KBM-7 (cell line): ENCODE results near the gene CDX1.

ENCODE experiments used
- DNase-seq: peaks from one replicate; pipeline ENCODE4 v3.0.0-alpha.2; 2015
- in situ Hi-C: fragments of 300-500 bp; cut with MboI; formaldehyde crosslinking; loops from 2 replicates; pipeline ENCODE4 v1.14.3; 2020; ENCODE audit warnings: low sequenced_read_pairs, low pct_unique_long_range_greater_than_20kb, mixed read lengths

The CDX1 gene

DNA sequence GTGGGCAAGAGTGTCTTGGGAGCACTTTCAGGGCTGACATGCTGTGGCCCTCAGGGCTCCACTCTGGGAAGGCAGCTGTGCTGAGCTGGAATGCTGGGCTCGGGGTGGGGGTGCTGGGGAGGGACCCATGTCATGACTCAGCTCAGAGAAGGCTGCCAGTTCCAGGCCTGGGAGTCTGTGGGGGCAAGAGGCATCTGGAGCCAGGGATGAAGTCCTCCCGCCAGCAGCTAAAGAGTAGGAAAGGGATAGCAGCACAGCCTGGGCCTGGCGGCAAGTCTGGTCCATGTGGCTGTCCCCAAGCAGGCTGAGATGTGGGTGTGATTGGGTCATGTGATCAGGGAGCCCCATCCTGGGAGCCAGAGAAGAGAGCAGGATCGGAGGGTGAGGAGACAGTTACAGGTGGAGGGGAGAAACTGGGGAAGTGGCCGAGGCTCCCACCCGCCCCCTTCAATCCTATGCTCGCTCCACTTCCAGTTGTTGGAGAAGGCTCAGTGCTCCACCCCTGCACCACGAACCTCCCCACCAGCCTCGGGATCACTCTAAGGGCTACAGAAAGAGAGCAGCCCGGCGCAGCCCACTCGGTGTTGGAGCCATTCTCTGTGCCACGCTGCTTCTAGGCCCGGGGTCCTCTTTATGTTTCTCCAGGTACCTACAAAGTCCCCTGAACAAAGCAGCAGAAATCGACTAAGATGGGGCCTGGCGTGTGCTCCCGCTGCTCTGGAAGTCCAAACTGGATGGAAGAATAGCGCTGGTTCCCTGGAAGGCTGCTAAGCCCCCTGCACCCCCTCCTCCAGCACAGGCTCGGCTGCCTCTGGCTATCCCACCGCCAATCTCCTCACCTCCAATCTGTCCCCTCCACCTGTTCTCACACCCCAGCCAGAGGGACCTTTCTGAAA lies 23.0 kb upstream of the CDX1 start:
- DNase-seq, result no peak
- in situ Hi-C loops, result no loop called here

DNA sequence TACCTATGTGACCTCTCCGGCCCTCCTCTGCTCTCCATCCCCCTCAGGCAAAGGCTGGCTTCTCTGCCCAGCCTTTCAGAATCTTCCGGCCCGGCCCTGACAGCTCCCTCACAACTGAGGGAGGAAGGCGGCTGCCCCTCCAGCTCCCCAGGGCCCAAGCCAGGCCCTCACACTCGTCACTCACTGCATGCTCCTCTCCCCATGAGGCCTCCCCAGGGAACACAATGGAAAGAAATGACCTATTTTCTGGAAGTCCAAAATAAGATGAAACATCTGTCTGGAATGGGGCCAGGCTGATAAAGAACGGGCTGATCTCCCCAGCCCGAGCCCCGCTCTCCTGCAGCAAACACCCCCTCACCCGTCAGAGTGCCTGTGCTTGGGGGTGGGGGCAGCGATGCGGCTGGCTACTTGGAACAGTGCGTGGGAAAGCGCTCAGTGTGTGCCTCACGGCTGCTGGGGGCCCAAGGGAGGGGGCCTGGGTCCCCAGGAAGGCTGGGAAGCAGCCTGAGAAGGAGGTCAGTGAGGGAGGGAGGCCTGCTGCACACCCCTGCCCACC lies 22.3 kb upstream of the CDX1 start:
- DNase-seq, result no peak
- in situ Hi-C loops, result no loop called here

DNA sequence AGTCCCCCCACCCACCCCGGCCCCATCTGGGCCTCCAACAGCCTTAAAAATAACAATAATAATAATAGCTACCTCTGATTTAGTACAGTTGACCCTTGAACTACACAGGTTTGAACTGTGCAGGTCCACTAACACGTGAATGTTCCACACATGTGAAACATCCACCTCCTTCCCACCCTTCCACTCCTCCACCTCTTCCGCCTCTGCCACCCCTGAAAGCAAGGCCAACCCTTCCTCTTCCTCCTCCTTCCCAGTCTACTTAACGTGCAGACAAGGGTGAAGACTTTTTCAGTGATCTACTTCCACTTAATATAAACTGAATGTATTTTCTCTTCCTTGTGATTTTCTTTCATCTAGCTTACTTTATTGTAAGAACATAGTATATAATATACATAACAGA lies 21.7 kb upstream of the CDX1 start:
- DNase-seq, result no peak
- in situ Hi-C loops, result no loop called here

DNA sequence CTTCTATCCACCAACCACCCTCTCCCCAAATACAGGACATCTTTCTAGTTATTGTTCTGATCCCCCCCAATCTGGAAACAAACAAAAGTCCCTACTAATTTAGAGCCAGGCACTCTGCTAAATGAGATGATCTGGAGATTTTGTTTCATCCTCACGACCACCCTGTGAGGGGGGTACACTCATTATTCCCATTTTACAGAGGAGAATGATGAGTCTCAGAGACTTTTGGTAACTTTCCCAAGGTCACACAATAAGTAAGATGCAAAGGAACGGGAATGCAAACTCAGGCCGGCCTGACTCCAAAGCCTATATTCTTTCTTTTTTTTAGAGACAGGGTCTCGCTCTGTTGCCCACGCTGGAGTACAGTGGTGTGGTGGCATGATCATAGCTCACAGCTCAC lies 20.3 kb upstream of the CDX1 start:
- in situ Hi-C loops, result no loop called here
- no peak for DNase-seq

DNA sequence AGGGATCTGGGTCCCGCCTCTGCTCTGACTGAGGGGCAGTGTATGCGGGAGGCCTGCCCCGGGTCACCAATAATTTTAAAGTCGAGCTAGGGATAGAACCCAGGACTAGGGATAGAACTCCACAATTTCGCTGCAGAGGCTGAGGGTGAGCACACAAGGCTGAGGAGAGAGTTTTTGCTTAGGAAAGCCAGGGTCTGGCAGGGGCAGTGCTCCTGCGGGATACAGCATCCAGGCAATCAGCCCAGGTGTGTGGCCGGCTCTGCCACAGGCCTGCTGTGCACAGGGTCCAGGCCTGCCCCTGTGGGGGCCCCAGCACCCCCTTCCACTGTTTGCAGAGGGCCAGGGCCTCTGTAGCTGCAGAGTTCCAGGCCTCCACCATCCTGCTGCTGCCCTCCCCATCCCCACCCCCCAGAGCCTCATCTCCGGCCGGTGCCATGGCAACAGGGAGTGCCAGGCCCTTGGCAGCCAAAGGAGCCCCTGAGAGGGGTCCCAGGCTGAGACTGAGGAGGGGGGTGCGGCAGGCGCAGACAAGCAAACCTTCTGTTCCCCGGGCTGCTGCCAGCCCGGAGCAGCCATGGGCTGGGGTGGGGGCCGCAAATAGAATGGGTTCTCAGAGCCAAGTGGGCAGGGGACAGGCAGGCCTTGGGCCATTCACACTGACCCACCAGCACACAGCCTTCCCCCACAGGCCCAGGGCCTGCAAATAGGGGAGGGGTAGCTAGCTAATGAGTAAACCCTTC lies 19.5 kb upstream of the CDX1 start:
- in situ Hi-C loops, result no loop called here
- DNase-seq, result no peak

DNA sequence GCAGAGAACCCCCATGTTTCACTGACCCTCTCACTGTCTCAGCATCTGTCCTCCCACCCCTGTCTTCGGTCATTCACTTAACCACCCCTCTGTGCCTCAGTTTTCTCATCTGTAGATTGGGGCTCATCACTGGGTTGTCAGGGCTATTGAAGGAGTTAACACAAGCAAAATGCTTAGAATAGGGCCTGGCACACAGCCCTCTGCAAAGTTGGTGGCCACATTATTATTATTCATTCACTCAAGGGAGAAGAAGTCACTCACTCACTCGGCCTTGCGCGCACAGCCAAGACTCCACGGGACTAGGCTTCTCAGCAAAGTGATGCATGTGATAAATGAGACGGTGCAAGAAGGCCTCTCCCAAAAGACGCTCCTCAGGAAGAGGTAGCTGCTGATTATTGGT lies 18.9 kb upstream of the CDX1 start:
- no peak for DNase-seq
- in situ Hi-C loops, result no loop called here

DNA sequence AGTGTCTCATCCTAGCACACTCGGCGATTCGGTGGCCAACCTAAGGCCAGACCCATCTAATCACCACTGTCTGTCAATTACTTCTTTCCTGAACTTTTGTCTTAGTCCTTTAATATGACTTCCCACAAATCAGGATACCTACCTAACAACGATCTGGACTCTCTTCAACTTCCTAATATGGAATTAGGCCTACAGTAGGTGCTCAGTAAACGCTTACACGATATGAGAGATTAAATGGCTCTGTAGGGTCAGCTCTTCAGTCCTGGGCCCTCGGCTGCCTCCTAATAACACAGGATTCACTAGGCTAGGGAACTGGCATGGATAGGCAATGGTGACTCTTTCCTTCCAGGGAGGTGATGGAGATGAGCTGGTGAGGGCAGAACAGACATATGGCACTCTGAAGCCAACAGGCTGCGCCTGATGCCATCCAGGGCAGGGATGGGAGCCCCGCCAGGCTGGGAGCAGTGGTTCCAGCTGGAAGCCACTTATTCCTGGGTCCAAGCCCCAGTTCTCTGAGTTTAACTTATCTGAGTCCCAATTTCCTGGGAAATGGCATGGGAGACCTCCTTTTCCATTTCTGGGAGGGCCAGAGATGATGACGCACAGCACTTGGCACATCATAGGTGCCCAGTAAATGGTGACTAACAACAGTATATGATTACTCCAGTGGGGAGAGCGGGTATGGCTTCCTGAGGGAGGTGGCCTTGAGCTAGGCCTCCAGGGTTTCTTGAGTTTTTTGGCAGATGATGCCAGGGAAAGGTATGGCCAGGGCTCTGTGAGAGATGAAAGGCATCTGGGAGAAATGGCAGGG lies 18.3 kb upstream of the CDX1 start:
- in situ Hi-C loops, result no loop called here

DNA sequence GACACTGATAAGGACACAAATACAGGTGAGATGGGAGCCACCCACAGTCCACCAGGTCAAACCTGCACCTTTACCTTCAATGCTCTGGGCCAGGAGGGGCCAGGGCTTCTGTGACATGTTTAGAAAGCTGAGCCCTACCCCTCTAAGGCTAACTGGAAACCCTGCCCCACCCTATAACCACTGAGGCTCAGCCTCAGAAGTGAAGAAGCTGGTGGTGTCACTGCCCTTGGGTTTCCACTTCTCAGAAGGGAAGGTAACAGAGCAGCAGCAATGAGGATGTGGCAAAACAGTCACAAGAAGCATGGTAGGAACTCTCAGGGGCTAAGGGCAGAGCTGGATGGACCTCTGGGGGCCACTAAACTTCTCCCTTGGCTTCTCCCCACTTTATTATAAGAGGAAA lies 17.0 kb upstream of the CDX1 start:
- DNase-seq, result no peak
- in situ Hi-C loops, result no loop called here

More for the DNA sequence above, 18.3 kb upstream of the CDX1 start:
- no peak for DNase-seq

DNA sequence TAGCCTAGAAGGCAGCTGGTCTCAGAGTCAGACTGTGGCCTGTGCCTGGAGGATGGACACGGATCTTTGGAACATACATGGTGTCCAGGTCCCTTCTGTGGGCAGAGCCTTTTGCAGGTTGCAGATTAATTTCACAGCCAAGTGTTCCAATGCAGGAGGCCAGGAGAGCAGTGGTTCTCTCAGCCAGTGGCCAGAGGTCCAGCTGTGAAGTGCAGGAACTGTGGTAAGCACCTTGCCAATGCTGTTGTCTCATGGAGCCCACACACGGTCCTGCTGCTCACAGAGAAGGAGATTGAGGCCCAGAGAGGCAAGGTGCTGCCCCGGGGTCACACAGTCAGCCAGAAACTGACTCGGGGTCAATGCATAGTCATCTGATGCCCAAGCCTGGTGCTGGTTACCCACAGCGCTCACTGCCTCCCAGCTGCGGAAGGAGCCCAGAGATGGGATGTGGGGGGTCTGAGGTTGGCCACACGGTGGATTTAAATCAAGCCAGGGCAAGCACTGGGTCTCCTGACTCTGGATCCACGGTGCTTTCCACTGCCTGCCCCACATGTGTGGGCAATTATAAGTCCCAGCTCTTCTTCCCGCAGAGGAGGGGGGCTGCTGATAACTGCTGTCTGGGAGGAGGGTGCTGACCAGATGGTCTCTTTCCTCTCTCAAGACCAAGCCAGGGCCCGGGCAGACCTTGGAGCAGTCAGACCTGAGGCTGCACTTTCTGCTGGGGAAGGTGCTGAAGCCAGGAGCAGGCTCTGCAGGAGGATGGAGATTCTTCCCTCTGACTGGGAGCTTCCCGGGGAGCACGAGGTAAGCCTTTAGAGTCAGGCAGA lies 13.7 kb upstream of the CDX1 start:
- in situ Hi-C loops, result no loop called here
- no peak for DNase-seq

DNA sequence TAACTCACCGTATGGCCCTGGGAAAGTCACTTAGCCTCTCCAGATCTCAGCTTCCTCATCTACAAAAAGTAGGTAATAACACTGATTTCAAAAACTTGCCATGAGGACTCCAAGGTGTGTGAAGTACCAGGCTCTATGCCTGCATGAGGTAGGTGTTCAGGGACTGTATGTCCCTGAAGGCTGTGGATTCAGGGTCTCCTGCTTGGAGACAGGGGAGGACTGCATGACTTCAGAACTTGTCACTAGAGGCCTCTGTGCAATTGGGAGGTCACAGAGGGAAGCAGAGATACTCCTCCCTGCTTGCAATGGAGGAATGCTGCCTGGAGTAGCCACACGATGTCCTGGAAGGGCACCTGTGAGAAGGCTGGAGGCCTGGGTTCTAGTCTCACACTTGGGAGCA lies 13.1 kb upstream of the CDX1 start:
- DNase-seq, result no peak
- in situ Hi-C loops, result no loop called here

DNA sequence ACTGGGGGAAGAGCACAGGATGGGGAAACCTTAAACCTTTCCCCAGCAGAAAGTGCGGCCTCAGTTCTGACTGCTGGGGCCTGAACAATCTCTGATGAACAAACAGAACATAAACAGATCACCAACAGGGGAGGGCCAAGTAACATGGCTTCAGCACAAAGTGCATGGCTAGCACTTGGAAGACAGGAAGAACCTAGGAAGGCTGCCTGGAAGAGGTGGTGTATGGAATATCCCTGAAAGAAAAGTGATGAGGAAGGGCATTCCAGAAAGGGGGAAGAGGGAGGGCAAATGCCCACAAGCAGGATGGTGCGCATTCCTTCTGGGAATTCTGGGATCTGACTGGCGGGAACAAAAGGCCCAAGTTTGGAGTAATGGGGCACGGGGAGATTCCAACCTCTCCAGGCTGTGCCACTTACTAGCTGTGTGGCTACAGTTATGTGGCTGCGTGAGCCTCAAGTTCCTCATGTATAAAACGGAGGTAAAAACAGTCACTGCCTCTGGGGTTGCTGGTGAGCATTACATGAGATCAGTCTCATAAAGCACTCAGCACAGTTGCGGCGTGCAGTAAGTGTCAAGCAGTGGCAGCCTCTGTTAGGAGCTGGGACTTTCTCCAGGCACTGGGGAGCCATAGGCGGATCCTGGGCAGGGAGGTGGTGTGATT lies 12.5 kb upstream of the CDX1 start:
- DNase-seq, result no peak
- in situ Hi-C loops, result no loop called here

DNA sequence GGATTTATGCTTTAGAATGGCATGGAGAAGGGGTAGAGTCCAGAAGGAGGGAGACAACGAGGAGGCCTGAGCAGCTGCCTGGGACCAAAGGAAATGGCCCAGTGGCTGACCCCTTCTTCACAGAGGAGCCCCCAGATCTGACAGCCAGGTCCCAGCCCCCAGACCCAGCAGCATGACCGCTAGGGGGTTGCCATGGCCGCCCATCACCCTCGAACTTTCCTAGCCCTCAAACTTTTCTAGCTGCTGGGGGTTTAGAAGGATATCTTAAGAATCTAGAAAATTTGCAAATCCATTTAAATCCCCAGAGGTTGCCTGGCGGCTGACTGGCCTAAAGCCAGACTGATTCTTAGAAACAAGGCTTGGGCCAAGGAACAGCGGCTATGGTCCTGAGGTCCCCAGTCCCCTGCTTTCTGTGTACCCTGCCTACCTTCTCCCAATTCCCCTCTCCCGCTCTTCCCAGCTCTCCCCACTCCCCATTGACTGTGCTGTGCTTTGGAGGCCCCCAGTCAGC lies 11.9 kb upstream of the CDX1 start:
- in situ Hi-C loops, result no loop called here
- DNase-seq, result no peak

DNA sequence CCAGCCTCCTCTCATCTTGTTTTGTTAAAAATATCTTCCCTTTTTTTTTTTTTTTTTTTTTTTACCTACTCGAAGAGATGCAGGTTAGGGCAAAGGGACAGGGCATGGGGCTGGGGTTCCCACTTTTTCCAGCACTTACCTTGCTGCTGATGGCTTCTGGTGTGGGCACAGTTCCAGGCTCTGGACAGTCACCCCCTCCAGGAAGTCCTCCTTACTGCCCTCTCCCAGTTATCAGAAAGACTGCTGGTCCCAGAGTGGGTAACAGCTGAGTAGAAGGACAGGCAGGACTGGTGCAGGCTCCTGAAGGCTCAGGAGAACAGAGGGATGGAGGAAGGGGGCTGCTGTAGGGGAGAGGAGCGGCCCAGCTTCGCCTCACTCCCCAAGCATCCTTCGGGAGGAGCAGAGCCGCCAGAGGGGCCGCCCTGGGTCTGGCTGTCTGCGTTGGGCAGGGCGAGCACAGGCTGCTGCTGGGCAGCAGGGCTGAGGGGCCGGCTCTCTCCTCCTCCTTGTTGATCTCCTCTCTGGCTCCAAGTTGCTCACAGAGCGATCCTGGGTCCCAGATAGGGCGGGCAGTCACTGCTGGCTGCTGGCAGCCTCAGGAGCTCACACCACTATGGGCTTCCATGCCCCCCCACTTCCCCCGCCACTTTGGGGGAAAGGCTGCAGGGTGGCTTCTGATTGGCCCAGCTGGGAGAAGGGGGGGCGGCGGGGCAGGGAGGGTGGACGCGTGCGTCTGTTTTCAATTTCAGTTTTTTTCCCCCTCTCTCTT lies 11.1 kb upstream of the CDX1 start, which contains the start of gene PDGFRB:
PDGFRB (minus strand) TSS at position 588 of the 769 bp plus-strand sequence. CDS start 18,798 bp downstream, outside the sequence.
- in situ Hi-C loops, result no loop called here
- no peak for DNase-seq

DNA sequence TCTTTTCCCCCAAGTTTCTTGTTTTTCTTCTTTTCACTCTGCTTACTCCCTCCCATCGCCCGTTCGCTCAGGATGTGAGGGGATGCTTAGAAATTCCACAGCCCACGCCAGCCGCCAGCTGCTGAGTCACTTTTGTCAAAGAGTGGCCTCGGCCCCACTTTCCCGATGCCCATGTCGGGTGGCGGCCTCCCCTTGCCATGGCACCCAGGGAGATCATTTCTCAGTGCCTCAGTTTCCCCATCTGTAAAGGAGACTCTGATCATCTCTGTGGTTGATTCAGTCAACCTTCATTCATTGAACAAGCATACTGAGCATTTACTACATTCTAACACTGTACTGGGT lies 10.6 kb upstream of the CDX1 start:
- in situ Hi-C loops, result no loop called here

DNA sequence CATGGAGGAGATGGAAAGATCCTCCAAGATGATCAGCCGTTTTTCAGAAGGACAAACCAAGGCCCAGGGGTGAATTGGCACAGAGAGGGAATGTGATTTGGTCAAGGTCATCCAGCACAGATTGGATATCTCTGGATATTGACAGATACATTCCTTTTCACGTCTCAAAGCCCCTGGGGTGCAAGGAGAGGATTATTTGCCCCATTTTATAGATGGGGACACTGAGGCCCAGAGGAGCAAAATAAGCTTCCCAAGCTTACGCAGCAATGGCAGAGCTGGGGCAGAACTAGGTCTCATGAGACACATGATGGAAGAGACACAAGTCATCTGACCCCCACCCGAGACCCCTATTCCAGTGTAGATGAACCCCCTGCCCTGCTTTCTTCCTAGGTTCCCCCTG lies 10.0 kb upstream of the CDX1 start:
- in situ Hi-C loops, result no loop called here
- no peak for DNase-seq

More for the DNA sequence above, 10.6 kb upstream of the CDX1 start:
- no peak for DNase-seq

DNA sequence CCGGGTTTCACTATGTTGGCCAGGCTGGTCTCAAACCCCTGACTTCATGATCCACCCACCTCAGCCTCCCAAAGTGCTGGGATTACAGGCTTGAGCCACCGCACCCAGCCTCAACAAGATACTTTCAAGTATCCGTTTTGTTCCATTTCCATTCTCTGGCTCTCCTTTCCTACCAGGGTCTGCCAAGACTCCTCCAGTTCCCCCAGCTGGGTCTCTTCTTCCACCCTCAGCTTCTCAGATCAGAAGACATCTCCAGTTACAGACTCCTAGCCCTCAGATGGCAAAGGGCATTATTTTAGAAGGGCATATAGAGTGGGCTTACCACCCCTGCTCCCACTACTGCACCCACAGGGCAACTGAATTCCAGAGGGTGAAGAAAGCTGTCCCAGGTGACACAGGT lies 9.4 kb upstream of the CDX1 start:
- DNase-seq, result no peak
- in situ Hi-C loops, result no loop called here

DNA sequence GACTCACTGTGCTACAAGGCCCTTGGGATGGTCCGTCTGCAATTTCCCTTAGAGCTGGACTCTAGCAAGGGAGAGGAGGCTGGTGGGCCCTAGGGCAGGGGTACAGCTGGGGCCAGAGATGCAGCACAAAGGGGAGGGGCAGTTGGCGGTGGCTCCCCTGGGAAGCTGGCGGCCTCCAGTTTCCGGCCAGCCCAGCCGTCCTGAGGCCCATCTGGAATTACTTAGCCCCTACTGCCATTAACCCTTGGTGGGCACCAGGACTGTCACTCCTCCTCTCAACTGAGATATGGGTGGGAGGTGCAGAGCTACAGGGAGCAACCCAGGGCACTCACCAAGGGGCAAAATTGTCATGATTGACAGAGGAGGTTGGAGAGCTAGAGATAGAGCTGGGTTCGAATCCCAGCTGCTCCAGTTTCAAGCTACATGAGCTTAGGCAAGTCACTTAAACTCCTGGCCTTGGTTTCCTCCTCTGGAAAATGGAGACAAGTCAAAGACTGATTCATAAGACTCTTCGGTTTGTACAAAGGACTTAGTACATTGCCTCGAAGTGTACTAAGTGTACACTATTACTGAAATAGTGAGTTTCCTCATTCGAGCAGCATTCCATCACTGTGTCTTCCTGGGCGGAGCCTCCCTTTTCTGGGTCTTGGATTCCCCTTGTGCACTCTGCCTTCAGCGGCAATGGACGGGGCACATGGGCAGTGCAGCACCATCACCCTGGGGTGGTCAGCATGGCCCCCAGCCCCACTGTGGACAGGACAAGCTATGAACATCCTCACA lies 8.2 kb upstream of the CDX1 start:
- no peak for DNase-seq
- in situ Hi-C loops, result no loop called here
